Esophagus muscularis mucosa (tissue), 3 donors: Measurements from ENCODE around the gene LRP8.

Experiments
- POLR2A ChIP-seq: fragments of 450-650 bp; IDR thresholded peaks from one replicate; pipeline ENCODE4 v1.6.1; 2017; ENCODE audit warnings: antibody characterized with exemption, moderate library complexity, mild to moderate bottlenecking, low read depth
- TF ChIP-seq, protein P1 (sequence below), 3 experiments: fragments of 200-600 bp in 2 of 3; fragments of 450-650 bp in 1 of 3; sonication (generic) in 2 of 3; IDR thresholded peaks; one replicate each; pipeline ENCODE4 v1.5.1; 2017 to 2019; ENCODE audit warnings: antibody characterized with exemption in 3 of 3, mild to moderate bottlenecking in 2 of 3, moderate library complexity in 1 of 3

- TF ChIP-seq, protein P1, sequence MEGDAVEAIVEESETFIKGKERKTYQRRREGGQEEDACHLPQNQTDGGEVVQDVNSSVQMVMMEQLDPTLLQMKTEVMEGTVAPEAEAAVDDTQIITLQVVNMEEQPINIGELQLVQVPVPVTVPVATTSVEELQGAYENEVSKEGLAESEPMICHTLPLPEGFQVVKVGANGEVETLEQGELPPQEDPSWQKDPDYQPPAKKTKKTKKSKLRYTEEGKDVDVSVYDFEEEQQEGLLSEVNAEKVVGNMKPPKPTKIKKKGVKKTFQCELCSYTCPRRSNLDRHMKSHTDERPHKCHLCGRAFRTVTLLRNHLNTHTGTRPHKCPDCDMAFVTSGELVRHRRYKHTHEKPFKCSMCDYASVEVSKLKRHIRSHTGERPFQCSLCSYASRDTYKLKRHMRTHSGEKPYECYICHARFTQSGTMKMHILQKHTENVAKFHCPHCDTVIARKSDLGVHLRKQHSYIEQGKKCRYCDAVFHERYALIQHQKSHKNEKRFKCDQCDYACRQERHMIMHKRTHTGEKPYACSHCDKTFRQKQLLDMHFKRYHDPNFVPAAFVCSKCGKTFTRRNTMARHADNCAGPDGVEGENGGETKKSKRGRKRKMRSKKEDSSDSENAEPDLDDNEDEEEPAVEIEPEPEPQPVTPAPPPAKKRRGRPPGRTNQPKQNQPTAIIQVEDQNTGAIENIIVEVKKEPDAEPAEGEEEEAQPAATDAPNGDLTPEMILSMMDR (IDR thresholded peaks at IDR 0.05): no peak
- TF ChIP-seq POLR2A: no peak
Measured at GRCh38 chr1:53274541-53275185, 53.2 kb downstream of the LRP8 start.
